Endothelial cell of umbilical vein (primary cell): ENCODE results near the gene COX7A2. TPM values are rescaled to one million over a fixed set of nuclear protein-coding genes. Genes with fewer than 3 reads are reported as not detected.

Experiments
- BruUV-seq: library from RNA; stranded (reverse); fragments of 400-500 nt; replicated peaks from 2 replicates; lab custom pipeline; 2021; lab: Mats Ljungman, UMichigan
- CTCF ChIA-PET: fragments of 300-600, 350-600 bp; sonication (Branson Sonifier 250); formaldehyde crosslinking; loops from one replicate; lab custom pipeline; 2021; ENCODE audit warnings: antibody characterized with exemption, inconsistent platforms; lab: Charles Lee
- POLR2A ChIA-PET: fragments of 300-600, 350-600 bp; sonication (Branson Sonifier 250); formaldehyde crosslinking; loops from one replicate; lab custom pipeline; 2021; ENCODE audit warnings: antibody characterized with exemption, inconsistent platforms; lab: Charles Lee
- DNase-seq: peaks from one replicate; pipeline ENCODE4 v3.0.0-alpha.2; 2011; ENCODE audit warnings: low read depth, low spot score
- FAIRE-seq: peaks from 2 replicates; lab custom pipeline; 2011; peaks lifted over from hg19 to GRCh38; lab: Jason Lieb, UNC
- H2AFZ ChIP-seq: 2 replicates; pipeline ENCODE4 v1.6.0; 2012; ENCODE audit warnings: low read depth, low read length, control low read depth, inconsistent platforms
- H3K27ac ChIP-seq: 2 replicates; pipeline ENCODE4 v1.5.1; 2011; ENCODE audit warnings: low read depth, mild to moderate bottlenecking, control low read depth, low read length, moderate library complexity; ENCODE audit not compliant: insufficient read depth
- H3K27me3 ChIP-seq, 2 experiments: 2 replicates each; pipeline versions ENCODE4 v1.6.0 to v1.6.1; 2011; ENCODE audit warnings: low read length in 2 of 2, mixed read lengths in 1 of 2; ENCODE audit not compliant: control insufficient read depth in 2 of 2, insufficient read depth in 2 of 2
- H3K36me3 ChIP-seq, 2 experiments: 2 replicates in 1 of 2; 3 replicates in 1 of 2; pipeline ENCODE4 v1.5.1; 2011; ENCODE audit warnings: low read length in 2 of 2, mild to moderate bottlenecking in 1 of 2, moderate library complexity in 1 of 2; ENCODE audit not compliant: control insufficient read depth in 2 of 2, insufficient read depth in 2 of 2; ENCODE audit errors: extremely low read depth in 1 of 2
- H3K4me1 ChIP-seq: 3 replicates; pipeline ENCODE4 v1.5.1; 2011; ENCODE audit warnings: mild to moderate bottlenecking, low read length; ENCODE audit not compliant: control insufficient read depth, insufficient read depth; ENCODE audit errors: extremely low read depth
- H3K4me2 ChIP-seq: 2 replicates; pipeline ENCODE4 v1.6.1; 2011; ENCODE audit warnings: low read length, control low read depth, mixed read lengths; ENCODE audit not compliant: insufficient read depth
- H3K4me3 ChIP-seq, 3 experiments: fragments of 200-600 bp in 1 of 3; sonication (generic), shearing (Covaris generic) in 1 of 3; replicated peaks in 1 of 3; 2 replicates each; pipeline ENCODE4 v1.5.1; 2011 to 2016; ENCODE audit warnings: control low read depth in 3 of 3, low read length in 3 of 3, mild to moderate bottlenecking in 2 of 3, inconsistent platforms in 1 of 3, low read depth in 1 of 3, moderate library complexity in 1 of 3; ENCODE audit not compliant: insufficient read depth in 1 of 3
- H3K79me2 ChIP-seq: 2 replicates; pipeline ENCODE4 v1.6.0; 2012; ENCODE audit warnings: low read length, inconsistent platforms; ENCODE audit not compliant: control insufficient read depth, insufficient read depth
- H3K9ac ChIP-seq: replicated peaks from 2 replicates; pipeline ENCODE3; 2011; ENCODE audit warnings: low read length, control low read depth; ENCODE audit not compliant: insufficient read depth; ENCODE audit errors: extremely low read depth
- H3K9me1 ChIP-seq: replicated peaks from 3 replicates; pipeline ENCODE4 v1.6.0; 2011; ENCODE audit warnings: mild to moderate bottlenecking, low read length; ENCODE audit not compliant: control insufficient read depth, insufficient read depth; ENCODE audit errors: extremely low read depth
- H3K9me3 ChIP-seq: replicated peaks from 2 replicates; pipeline ENCODE4 v1.5.1; 2012; ENCODE audit warnings: low read length, inconsistent platforms; ENCODE audit not compliant: control insufficient read depth, insufficient read depth
- H4K20me1 ChIP-seq: replicated peaks from 2 replicates; pipeline ENCODE3; 2011; ENCODE audit warnings: mild to moderate bottlenecking, low read length; ENCODE audit not compliant: control insufficient read depth, insufficient read depth; ENCODE audit errors: extremely low read depth
- CTCF ChIP-seq, 2 donors: IDR thresholded peaks; 1 replicate in 1 of 2; 2 replicates in 1 of 2; pipeline ENCODE4 v1.5.1; 2011; ENCODE audit warnings: low read length in 2 of 2, mild to moderate bottlenecking in 2 of 2, moderate library complexity in 2 of 2, control low read depth in 1 of 2, inconsistent platforms in 1 of 2, low read depth in 1 of 2; ENCODE audit not compliant: insufficient read depth in 1 of 2; ENCODE audit errors: extremely low read depth in 1 of 2
- EZH2 ChIP-seq: IDR thresholded peaks from 2 replicates; pipeline ENCODE4 v1.6.1; 2012; ENCODE audit warnings: borderline replicate concordance, low read depth, mild to moderate bottlenecking, moderate library complexity, low read length, inconsistent platforms; ENCODE audit not compliant: severe bottlenecking
- JUN ChIP-seq: IDR thresholded peaks from 2 replicates; pipeline ENCODE4 v1.6.1; 2011; ENCODE audit warnings: borderline replicate concordance, low read depth; ENCODE audit not compliant: insufficient read length, insufficient read depth
- MAX ChIP-seq: IDR thresholded peaks from 2 replicates; pipeline ENCODE4 v1.6.1; 2011; ENCODE audit not compliant: insufficient read depth, insufficient read length
- POLR2A ChIP-seq: IDR thresholded peaks from 2 replicates; pipeline ENCODE4 v1.6.1; 2012; ENCODE audit warnings: low read depth, mild to moderate bottlenecking, control low read depth, low read length
- dilution Hi-C: fragments of 300-500 bp; cut with MboI; formaldehyde crosslinking; loops from one replicate; pipeline ENCODE4 v1.15.0; 2019; ENCODE audit warnings: low sequenced_read_pairs; ENCODE audit not compliant: extremely low pct_ligation_motif_present
- intact Hi-C: fragments of 100-400 bp; cut with micrococcal nuclease; formaldehyde crosslinking; loops from one replicate; pipeline ENCODE4 v1.10.0; 2022
- polyA plus RNA-seq, 4 experiments: library from polyadenylated mRNA; depleted of rRNA in 3 of 4; stranded (reverse) in 3 of 4; unstranded in 1 of 4; fragments of >200 nt; gene quantifications; 2 replicates each; pipeline versions ENCODE4 v1.2.1 to v1.2.3, GENCODE V29; 2011 to 2012; ENCODE audit warnings: missing spikeins in 1 of 4
- total RNA-seq: library from RNA; stranded (reverse); gene quantifications from 2 replicates; pipeline ENCODE4 v1.2.3, GENCODE V29; 2021

COX7A2 gene
- total and polyA plus RNA-seq, 2 donors (not counting 3 experiments of a cell fraction or from before 2014, with no cell fraction given): 254 to 426 TPM

GRCh38 chr6:75202676-75203131 is 40.9 kb downstream of the COX7A2 start:
- POLR2A ChIA-PET: no interaction called here
- CTCF ChIA-PET: interaction anchor here (1.0 to 12.5 kb wide), 25 partner anchors 10 to 1464 kb away, joined by 3 to 393 read pairs (median 5); no protein-coding TSS in a partner anchor

More at GRCh38 chr6:75202676-75203131, 40.9 kb downstream of the COX7A2 start:
- dilution Hi-C loops: no loop called here
- Histone ChIP-seq H3K27ac (no peak overlapping the region), H3K9me1 (no peaks in the 10 kb centered on the region), H3K9me3 (no peaks in the 10 kb centered on the region), H4K20me1 (no peaks in the 10 kb centered on the region), H2AFZ (no peak overlapping the region), H3K4me2 (no peak overlapping the region), H3K36me3 (no peaks in the 10 kb centered on the region), H3K9ac (no peak overlapping the region), H3K79me2 (no peaks in the 10 kb centered on the region), H3K27me3 (peaks cover 6 to 9% of the 10 kb centered on the region in 2 experiments), H3K4me3 (no peak overlapping the region), H3K4me1 (peaks cover 29% of the 10 kb centered on the region)
- no TSS peak for BruUV-seq
- FAIRE-seq (no peak), DNase-seq (no peak)
- no peak for TF ChIP-seq CTCF (IDR thresholded peaks at IDR 0.05; ENCODE audit: extremely low read depth in 1 of 2, insufficient read depth in 1 of 2, low read depth in 1 of 2, low read length in 2 of 2)
- no peak for TF ChIP-seq EZH2
- TF ChIP-seq MAX: no peak
- no peak for TF ChIP-seq POLR2A
- TF ChIP-seq JUN: no peak
- intact Hi-C loops: loop anchor here (1.0 to 10.0 kb wide), 4 partner anchors 47 to 605 kb away; no protein-coding TSS in a partner anchor
